ENCODE results near the gene UNC13C. TPM values are rescaled to one million over a fixed set of nuclear protein-coding genes. Genes with fewer than 3 reads are reported as not detected.

UNC13C gene
- total and polyA plus RNA-seq, 2 donors (not counting 3 experiments of a cell fraction or from before 2014, with no cell fraction given): not detected

GRCh38 chr15:54559405-54560069 is 581.3 kb downstream of the UNC13C start:
- Histone ChIP-seq H3K4me1 (ENCODE audit: control insufficient read depth, extremely low read depth, insufficient read depth, low read length) (no peaks in the 10 kb centered on the region), H3K79me2 (ENCODE audit: control insufficient read depth, insufficient read depth, low read length) (no peaks in the 10 kb centered on the region), H3K9me1 (replicated peaks; ENCODE audit: control insufficient read depth, extremely low read depth, insufficient read depth, low read length) (no peaks in the 10 kb centered on the region), H3K9ac (replicated peaks; ENCODE audit: extremely low read depth, insufficient read depth, low read length) (no peak overlapping the region), H3K4me3 (replicated peaks in 1 of 3; ENCODE audit: insufficient read depth in 1 of 3, low read depth in 1 of 3, low read length in 3 of 3) (no peak overlapping the region), H3K27me3 (ENCODE audit: control insufficient read depth in 2 of 2, insufficient read depth in 2 of 2, low read length in 2 of 2) (no peaks in the 10 kb centered on the region), H3K27ac (ENCODE audit: insufficient read depth, low read depth, low read length) (no peak overlapping the region), H3K4me2 (ENCODE audit: insufficient read depth, low read length) (no peak overlapping the region), H2AFZ (ENCODE audit: low read depth, low read length) (no peak overlapping the region), H3K9me3 (replicated peaks; ENCODE audit: control insufficient read depth, insufficient read depth, low read length) (no peaks in the 10 kb centered on the region), H4K20me1 (replicated peaks; ENCODE audit: control insufficient read depth, extremely low read depth, insufficient read depth, low read length) (no peaks in the 10 kb centered on the region), H3K36me3 (ENCODE audit: control insufficient read depth in 2 of 2, extremely low read depth in 1 of 2, insufficient read depth in 2 of 2, low read length in 2 of 2) (no peaks in the 10 kb centered on the region)
- no TSS peak for BruUV-seq (replicated peaks)
- DNase-seq (ENCODE audit: low read depth, low spot score) (no peak), FAIRE-seq (no peak)
- no peak for TF ChIP-seq MAX (IDR thresholded peaks at IDR 0.05; ENCODE audit: insufficient read depth, insufficient read length)
- no peak for TF ChIP-seq GATA2 (IDR thresholded peaks at IDR 0.05; ENCODE audit: insufficient read depth, insufficient read length, low read depth, low read length)
- no peak for TF ChIP-seq EZH2 (IDR thresholded peaks at IDR 0.05; ENCODE audit: borderline replicate concordance, low read depth, low read length, severe bottlenecking)
- no peak for TF ChIP-seq POLR2AphosphoS5 (IDR thresholded peaks at IDR 0.05; ENCODE audit: insufficient read depth, low read depth, low read length)
- TF ChIP-seq POLR2A (IDR thresholded peaks at IDR 0.05; ENCODE audit: low read depth, low read length): no peak
- no peak for TF ChIP-seq JUN (IDR thresholded peaks at IDR 0.05; ENCODE audit: borderline replicate concordance, insufficient read depth, insufficient read length, low read depth)
- no peak for TF ChIP-seq FOS (IDR thresholded peaks at IDR 0.05; ENCODE audit: borderline replicate concordance, insufficient read depth, low read length)
- intact Hi-C loops (cut with micrococcal nuclease): no loop called here
- dilution Hi-C loops (cut with MboI; ENCODE audit: extremely low pct_ligation_motif_present, low sequenced_read_pairs): no loop called here
- POLR2A ChIA-PET: no interaction called here
- CTCF ChIA-PET: no interaction called here

- Histone ChIP-seq H3K36me3 (ENCODE audit: control insufficient read depth in 2 of 2, extremely low read depth in 1 of 2, insufficient read depth in 2 of 2, low read length in 2 of 2) (no peaks in the 10 kb centered on the region), H3K9me1 (replicated peaks; ENCODE audit: control insufficient read depth, extremely low read depth, insufficient read depth, low read length) (no peaks in the 10 kb centered on the region), H4K20me1 (replicated peaks; ENCODE audit: control insufficient read depth, extremely low read depth, insufficient read depth, low read length) (no peaks in the 10 kb centered on the region), H3K4me3 (replicated peaks in 1 of 3; ENCODE audit: insufficient read depth in 1 of 3, low read depth in 1 of 3, low read length in 3 of 3) (no peak overlapping the region), H2AFZ (ENCODE audit: low read depth, low read length) (no peak overlapping the region), H3K9me3 (replicated peaks; ENCODE audit: control insufficient read depth, insufficient read depth, low read length) (no peaks in the 10 kb centered on the region), H3K4me2 (ENCODE audit: insufficient read depth, low read length) (no peak overlapping the region), H3K4me1 (ENCODE audit: control insufficient read depth, extremely low read depth, insufficient read depth, low read length) (no peaks in the 10 kb centered on the region), H3K9ac (replicated peaks; ENCODE audit: extremely low read depth, insufficient read depth, low read length) (no peak overlapping the region), H3K27ac (ENCODE audit: insufficient read depth, low read depth, low read length) (no peak overlapping the region), H3K79me2 (ENCODE audit: control insufficient read depth, insufficient read depth, low read length) (no peaks in the 10 kb centered on the region), H3K27me3 (ENCODE audit: control insufficient read depth in 2 of 2, insufficient read depth in 2 of 2, low read length in 2 of 2) (no peaks in the 10 kb centered on the region)
- ChIA-PET POLR2A (no interaction called here), CTCF (no interaction called here)
- intact Hi-C loops (cut with micrococcal nuclease): no loop called here
- BruUV-seq (replicated peaks): no TSS peak
- TF ChIP-seq POLR2AphosphoS5 (IDR thresholded peaks at IDR 0.05; ENCODE audit: insufficient read depth, low read depth, low read length): no peak
- TF ChIP-seq FOS (IDR thresholded peaks at IDR 0.05; ENCODE audit: borderline replicate concordance, insufficient read depth, low read length): no peak
- no peak for TF ChIP-seq CTCF (IDR thresholded peaks at IDR 0.05; ENCODE audit: extremely low read depth in 1 of 2, insufficient read depth in 1 of 2, low read depth in 1 of 2, low read length in 2 of 2)
- no peak for TF ChIP-seq EZH2 (IDR thresholded peaks at IDR 0.05; ENCODE audit: borderline replicate concordance, low read depth, low read length, severe bottlenecking)
- no peak for TF ChIP-seq JUN (IDR thresholded peaks at IDR 0.05; ENCODE audit: borderline replicate concordance, insufficient read depth, insufficient read length, low read depth)
- no peak for TF ChIP-seq POLR2A (IDR thresholded peaks at IDR 0.05; ENCODE audit: low read depth, low read length)
- TF ChIP-seq MAX (IDR thresholded peaks at IDR 0.05; ENCODE audit: insufficient read depth, insufficient read length): no peak
- no peak for TF ChIP-seq GATA2 (IDR thresholded peaks at IDR 0.05; ENCODE audit: insufficient read depth, insufficient read length, low read depth, low read length)
- no peak for TF ChIP-seq MYC (IDR thresholded peaks at IDR 0.05; ENCODE audit: low read depth, low read length)
- no peak for FAIRE-seq
- dilution Hi-C loops (cut with MboI; ENCODE audit: extremely low pct_ligation_motif_present, low sequenced_read_pairs): no loop called here
- no peak for DNase-seq (ENCODE audit: low read depth, low spot score)
Measured at GRCh38 chr15:54560417-54560816, 582.2 kb downstream of the UNC13C start.

All from endothelial cell of umbilical vein (primary cell).